HCT116 (cell line): ENCODE results near the gene UBN1. TPM values are rescaled to one million over a fixed set of nuclear protein-coding genes. Genes with fewer than 3 reads are reported as not detected.

ENCODE experiments used
- ATAC-seq: fragments of 200-7000 bp; cut with Tn5 transposase; 2 replicates; pipeline ENCODE4 v1.9.1; 2020; ENCODE audit warnings: mild to moderate bottlenecking, moderate library complexity
- BruUV-seq: library from RNA; stranded (reverse); fragments of 400-500 nt; replicated peaks from 2 replicates; lab custom pipeline; 2021; lab: Mats Ljungman, UMichigan
- CTCF ChIA-PET: fragments of 300-600 bp; sonication (Branson Sonifier 250); formaldehyde crosslinking; loops from one replicate; lab custom pipeline; 2021; ENCODE audit warnings: antibody characterized with exemption; lab: Charles Lee
- POLR2A ChIA-PET: fragments of 300-600, 350-600 bp; sonication (Branson Sonifier 250); formaldehyde crosslinking; loops from one replicate; lab custom pipeline; 2021; ENCODE audit warnings: antibody characterized with exemption; lab: Charles Lee
- RAD21 ChIA-PET, 2 experiments: fragments of 300-600 bp; sonication (Branson Sonifier 250); formaldehyde crosslinking; loops; one replicate each; lab custom pipeline; 2023; ENCODE audit warnings: low total read pairs in 2 of 2; ENCODE audit not compliant: uncharacterized antibody in 2 of 2, unreplicated experiment in 2 of 2, low non-redundant PET in 1 of 2; lab: Charles Lee
- DNase-seq: peaks from one replicate; pipeline ENCODE4 v3.0.0-alpha.2; 2010; ENCODE audit warnings: low read depth, low spot score
- H2AFZ ChIP-seq: fragments of 200-600 bp; shearing (Covaris generic), sonication (generic); 2 replicates; pipeline ENCODE4 v1.6.1; 2017; ENCODE audit warnings: low read depth, mixed run types, mixed read lengths, antibody characterized with exemption, low read length; ENCODE audit not compliant: poor library complexity, severe bottlenecking
- H3K27ac ChIP-seq: 2 replicates; pipeline ENCODE4 v1.5.1; 2012; ENCODE audit warnings: low read depth, low read length
- H3K27me3 ChIP-seq: fragments of 200-600 bp; sonication (generic); 2 replicates; pipeline ENCODE4 v1.6.1; 2016; ENCODE audit warnings: mixed run types, low read length, mixed read lengths; ENCODE audit not compliant: insufficient read depth
- H3K36me3 ChIP-seq, 2 experiments: fragments of 200-500 bp in 1 of 2; fragments of 200-600 bp in 1 of 2; sonication (Bioruptor generic) in 1 of 2; sonication (generic) in 1 of 2; 2 replicates each; pipeline versions ENCODE4 v1.5.1 to v1.6.1; 2014 to 2016; ENCODE audit warnings: low read length in 2 of 2, inconsistent platforms in 1 of 2, mixed read lengths in 1 of 2, mixed run types in 1 of 2; ENCODE audit not compliant: insufficient read depth in 2 of 2, control insufficient read depth in 1 of 2
- H3K4me1 ChIP-seq, 2 experiments: fragments of 200-600 bp in 1 of 2; sonication (generic) in 1 of 2; 2 replicates each; pipeline versions ENCODE4 v1.5.1 to v1.6.1; 2012 to 2017; ENCODE audit warnings: low read length in 2 of 2, inconsistent platforms in 1 of 2, mild to moderate bottlenecking in 1 of 2, mixed read lengths in 1 of 2, mixed run types in 1 of 2, moderate library complexity in 1 of 2; ENCODE audit not compliant: insufficient read depth in 2 of 2, control insufficient read depth in 1 of 2
- H3K4me2 ChIP-seq: fragments of 200-600 bp; sonication (generic); 2 replicates; pipeline ENCODE4 v1.6.1; 2017; ENCODE audit warnings: mixed run types, low read length, mixed read lengths
- H3K4me3 ChIP-seq, 2 experiments: fragments of 200-600 bp in 1 of 2; sonication (generic) in 1 of 2; replicated peaks in 1 of 2; 2 replicates each; pipeline ENCODE4 v1.5.1; 2011 to 2016; ENCODE audit warnings: low read length in 2 of 2, control low read depth in 1 of 2, low read depth in 1 of 2, mild to moderate bottlenecking in 1 of 2, mixed read lengths in 1 of 2, mixed run types in 1 of 2
- H3K79me2 ChIP-seq: fragments of 200-600 bp; sonication (generic); 2 replicates; pipeline ENCODE4 v1.6.1; 2017; ENCODE audit warnings: mild to moderate bottlenecking, mixed run types, low read length, moderate library complexity, mixed read lengths; ENCODE audit not compliant: insufficient read depth
- H3K9ac ChIP-seq: fragments of 200-600 bp; sonication (generic); 2 replicates; pipeline ENCODE4 v1.6.1; 2016; ENCODE audit warnings: low read length, mixed read lengths
- H3K9me2 ChIP-seq: fragments of 200-600 bp; sonication (generic), shearing (Covaris generic); 2 replicates; pipeline ENCODE4 v1.6.1; 2017; ENCODE audit warnings: mixed run types, mild to moderate bottlenecking, moderate library complexity; ENCODE audit not compliant: insufficient read depth
- H3K9me3 ChIP-seq, 2 experiments: fragments of 200-500 bp in 1 of 2; fragments of 200-600 bp in 1 of 2; sonication (Bioruptor generic) in 1 of 2; sonication (generic) in 1 of 2; 2 replicates each; pipeline ENCODE4 v1.6.1; 2014 to 2017; ENCODE audit warnings: low read length in 2 of 2, mixed read lengths in 2 of 2, inconsistent platforms in 1 of 2, low read depth in 1 of 2, mild to moderate bottlenecking in 1 of 2, mixed run types in 1 of 2, moderate library complexity in 1 of 2; ENCODE audit not compliant: control insufficient read depth in 1 of 2, insufficient read depth in 1 of 2
- H4K20me1 ChIP-seq: fragments of 200-600 bp; sonication (generic), shearing (Covaris generic); 2 replicates; pipeline ENCODE4 v1.6.1; 2017; ENCODE audit warnings: mixed run types, mild to moderate bottlenecking, moderate library complexity; ENCODE audit not compliant: insufficient read depth
- CBX3 ChIP-seq: IDR thresholded peaks from 2 replicates; pipeline ENCODE4 v1.6.1; 2012; ENCODE audit warnings: low read depth
- EGR1 ChIP-seq: IDR thresholded peaks from 2 replicates; pipeline ENCODE4 v1.6.1; 2012; ENCODE audit warnings: low read depth
- EZH2 ChIP-seq: fragments of 200-600 bp; sonication (generic); IDR thresholded peaks from 2 replicates; pipeline ENCODE4 v1.6.1; 2017; ENCODE audit warnings: antibody characterized with exemption, mixed run types
- EZH2phosphoT487 ChIP-seq: fragments of 200-600 bp; IDR thresholded peaks from 2 replicates; pipeline ENCODE4 v1.6.1; 2018; ENCODE audit warnings: antibody characterized with exemption, borderline replicate concordance
- FOSL1 ChIP-seq: IDR thresholded peaks from 2 replicates; pipeline ENCODE4 v1.6.1; 2012; ENCODE audit warnings: low read depth
- RAD21 ChIP-seq: IDR thresholded peaks from 2 replicates; pipeline ENCODE4 v1.6.1; 2012; ENCODE audit warnings: low read depth, mild to moderate bottlenecking
- SP1 ChIP-seq: IDR thresholded peaks from 2 replicates; pipeline ENCODE4 v1.6.1; 2012; ENCODE audit warnings: low read depth
- SRF ChIP-seq: IDR thresholded peaks from 2 replicates; pipeline ENCODE4 v1.6.1; 2012; ENCODE audit warnings: low read depth
- YY1 ChIP-seq: IDR thresholded peaks from 2 replicates; pipeline ENCODE4 v1.6.1; 2011; ENCODE audit warnings: low read length, low read depth, moderate library complexity, mild to moderate bottlenecking; ENCODE audit not compliant: insufficient replicate concordance; ENCODE audit errors: extremely low read depth
- ZFX ChIP-seq: fragments of 450-650 bp; IDR thresholded peaks from 2 replicates; pipeline ENCODE4 v1.6.1; 2017
- ZNF274 ChIP-seq: fragments of 200-500 bp; sonication (Bioruptor generic); IDR thresholded peaks from 2 replicates; pipeline ENCODE4 v1.6.1; 2014; ENCODE audit warnings: mild to moderate bottlenecking, low read depth, low read length, inconsistent platforms
- intact Hi-C: fragments of 100-400 bp; cut with micrococcal nuclease; formaldehyde crosslinking; loops from 2 replicates; pipeline ENCODE4 v1.10.0; 2022
- total RNA-seq: library from RNA; stranded (reverse); gene quantifications from one replicate; pipeline ENCODE4 v1.2.1, GENCODE V29; 2021; ENCODE audit not compliant: unreplicated experiment
- TF ChIP-seq, protein P1 (sequence below): IDR thresholded peaks from 2 replicates; pipeline ENCODE4 v1.6.1; 2012
- TF ChIP-seq, protein P2 (sequence below), 3 experiments: fragments of 200-600 bp in 1 of 3; sonication (generic) in 1 of 3; IDR thresholded peaks in 2 of 3; conservative IDR thresholded peaks in 1 of 3; 2 replicates each; pipeline ENCODE4 v1.5.1; 2012 to 2017; ENCODE audit warnings: low read depth in 2 of 3, low read length in 2 of 3, antibody characterized with exemption in 1 of 3, borderline replicate concordance in 1 of 3, control low read depth in 1 of 3, mild to moderate bottlenecking in 1 of 3, mixed read lengths in 1 of 3, mixed run types in 1 of 3, moderate library complexity in 1 of 3; ENCODE audit not compliant: insufficient read depth in 1 of 3
- TF ChIP-seq, protein P3 (sequence below): IDR thresholded peaks from 2 replicates; pipeline ENCODE4 v1.6.1; 2011; ENCODE audit warnings: mild to moderate bottlenecking, low read length, moderate library complexity; ENCODE audit not compliant: insufficient replicate concordance; ENCODE audit errors: extremely low read depth

The UBN1 gene
- total RNA-seq, 1 experiment from 2014 or later = 31.9 TPM

DNA sequence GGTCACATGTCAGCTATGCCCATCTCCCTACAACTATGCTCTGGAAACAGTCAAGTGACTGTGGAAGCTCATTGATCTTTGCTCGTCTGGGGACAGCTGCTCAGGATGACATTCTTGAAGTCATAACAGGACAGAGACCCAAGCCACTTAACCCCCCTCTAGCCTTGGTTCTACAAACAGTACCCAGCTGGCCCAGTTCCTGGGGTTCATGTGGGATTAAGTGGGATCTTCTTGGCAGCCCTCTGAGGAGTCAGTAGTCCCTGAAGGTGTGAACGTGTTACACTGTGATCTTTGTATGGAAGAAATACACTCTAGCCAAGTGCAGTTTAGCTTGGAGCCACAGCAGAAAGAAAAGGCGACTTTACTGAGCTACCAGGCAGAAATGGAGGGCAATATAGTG is 25.8 kb downstream of the UBN1 start:
- peaks cover 12% of the 10 kb centered on the region for H3K79me2 ChIP-seq
- H3K4me2 ChIP-seq = no peak overlapping the region
- H3K4me1 ChIP-seq = 0 out of 4 replicates have a peak, but pooled peaks cover 0 to 4% of the 10 kb centered on the region in 2 experiments
- DNase-seq = no peak
- no peaks in the 10 kb centered on the region for H3K9me2 ChIP-seq
- no peak overlapping the region for H2AFZ ChIP-seq
- no peak overlapping the region for H3K9ac ChIP-seq
- H3K27me3 ChIP-seq = no peaks in the 10 kb centered on the region
- no peak for TF ChIP-seq RAD21
- TF ChIP-seq FOSL1 = no peak
- no peak for TF ChIP-seq ZNF274
- TF ChIP-seq ZFX = no peak
- TF ChIP-seq CBX3 = no peak
- no peak for TF ChIP-seq EGR1
- TF ChIP-seq EZH2phosphoT487 = no peak
- TF ChIP-seq, protein P1, sequence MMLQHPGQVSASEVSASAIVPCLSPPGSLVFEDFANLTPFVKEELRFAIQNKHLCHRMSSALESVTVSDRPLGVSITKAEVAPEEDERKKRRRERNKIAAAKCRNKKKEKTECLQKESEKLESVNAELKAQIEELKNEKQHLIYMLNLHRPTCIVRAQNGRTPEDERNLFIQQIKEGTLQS = no peak
- no peak for TF ChIP-seq YY1
- TF ChIP-seq SP1 = no peak
- TF ChIP-seq, protein P2, sequence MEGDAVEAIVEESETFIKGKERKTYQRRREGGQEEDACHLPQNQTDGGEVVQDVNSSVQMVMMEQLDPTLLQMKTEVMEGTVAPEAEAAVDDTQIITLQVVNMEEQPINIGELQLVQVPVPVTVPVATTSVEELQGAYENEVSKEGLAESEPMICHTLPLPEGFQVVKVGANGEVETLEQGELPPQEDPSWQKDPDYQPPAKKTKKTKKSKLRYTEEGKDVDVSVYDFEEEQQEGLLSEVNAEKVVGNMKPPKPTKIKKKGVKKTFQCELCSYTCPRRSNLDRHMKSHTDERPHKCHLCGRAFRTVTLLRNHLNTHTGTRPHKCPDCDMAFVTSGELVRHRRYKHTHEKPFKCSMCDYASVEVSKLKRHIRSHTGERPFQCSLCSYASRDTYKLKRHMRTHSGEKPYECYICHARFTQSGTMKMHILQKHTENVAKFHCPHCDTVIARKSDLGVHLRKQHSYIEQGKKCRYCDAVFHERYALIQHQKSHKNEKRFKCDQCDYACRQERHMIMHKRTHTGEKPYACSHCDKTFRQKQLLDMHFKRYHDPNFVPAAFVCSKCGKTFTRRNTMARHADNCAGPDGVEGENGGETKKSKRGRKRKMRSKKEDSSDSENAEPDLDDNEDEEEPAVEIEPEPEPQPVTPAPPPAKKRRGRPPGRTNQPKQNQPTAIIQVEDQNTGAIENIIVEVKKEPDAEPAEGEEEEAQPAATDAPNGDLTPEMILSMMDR (IDR thresholded peaks at IDR 0.05 in 2 of 3, conservative IDR thresholded peaks at IDR 0.05 in 1 of 3; ENCODE audit: borderline replicate concordance in 1 of 3, insufficient read depth in 1 of 3, low read depth in 2 of 3, low read length in 2 of 3) = no peak
- TF ChIP-seq, protein P3, sequence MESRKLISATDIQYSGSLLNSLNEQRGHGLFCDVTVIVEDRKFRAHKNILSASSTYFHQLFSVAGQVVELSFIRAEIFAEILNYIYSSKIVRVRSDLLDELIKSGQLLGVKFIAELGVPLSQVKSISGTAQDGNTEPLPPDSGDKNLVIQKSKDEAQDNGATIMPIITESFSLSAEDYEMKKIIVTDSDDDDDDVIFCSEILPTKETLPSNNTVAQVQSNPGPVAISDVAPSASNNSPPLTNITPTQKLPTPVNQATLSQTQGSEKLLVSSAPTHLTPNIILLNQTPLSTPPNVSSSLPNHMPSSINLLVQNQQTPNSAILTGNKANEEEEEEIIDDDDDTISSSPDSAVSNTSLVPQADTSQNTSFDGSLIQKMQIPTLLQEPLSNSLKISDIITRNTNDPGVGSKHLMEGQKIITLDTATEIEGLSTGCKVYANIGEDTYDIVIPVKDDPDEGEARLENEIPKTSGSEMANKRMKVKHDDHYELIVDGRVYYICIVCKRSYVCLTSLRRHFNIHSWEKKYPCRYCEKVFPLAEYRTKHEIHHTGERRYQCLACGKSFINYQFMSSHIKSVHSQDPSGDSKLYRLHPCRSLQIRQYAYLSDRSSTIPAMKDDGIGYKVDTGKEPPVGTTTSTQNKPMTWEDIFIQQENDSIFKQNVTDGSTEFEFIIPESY = no peak
- TF ChIP-seq EZH2 = no peak
- no peak for TF ChIP-seq SRF
- H3K27ac ChIP-seq = no peak overlapping the region
- BruUV-seq = no TSS peak
- peaks cover 47 to 50% of the 10 kb centered on the region in 2 experiments for H3K36me3 ChIP-seq
- ChIA-PET POLR2A (no interaction called here), RAD21 (no interaction called here), CTCF (no interaction called here)
- no peak for ATAC-seq
- intact Hi-C loops = no loop called here
- H3K9me3 ChIP-seq = no peaks in the 10 kb centered on the region
- no peaks in the 10 kb centered on the region; the same call in 1 of the 2 replicates for H4K20me1 ChIP-seq
- no peak overlapping the region for H3K4me3 ChIP-seq
